ENCODE data around the gene HCN4. TPM values are rescaled to one million over a fixed set of nuclear protein-coding genes. Genes with fewer than 3 reads are reported as not detected.
A peak's percentile ranks its signal among the peaks of the same experiment; 100 is the strongest.

HCN4 gene
- total and polyA plus RNA-seq, 8 donors, result 0.09 to 1.1 (median 0.28) TPM

GRCh38 chr15:73362900-73363299, 5.9 kb downstream of the HCN4 start:
- peak in 3 of 4 donors; percentile 51 to 81 (median 55) for ATAC-seq
- no peak overlapping the region for H3K4me3 ChIP-seq
- FAIRE-seq, result no peak
- intact Hi-C loops (cut with DNase I), result no loop called here
- no peak overlapping the region for H3K27ac ChIP-seq
- no peak for TF ChIP-seq CTCF (IDR thresholded peaks at IDR 0.05)
- no peaks in the 10 kb centered on the region for H3K4me1 ChIP-seq
- no peak for DNase-seq
- peaks cover 0 to 2% (median 0%) of the 10 kb centered on the region in 4 donors for H3K27me3 ChIP-seq
- WGBS, 2 donors, result 38 to 44% methylated on average over 5 of the region's 5 CpGs
- no peaks in the 10 kb centered on the region for H3K36me3 ChIP-seq
- no peaks in the 10 kb centered on the region for H3K9me3 ChIP-seq

- no peak for FAIRE-seq
- Histone ChIP-seq H3K9me3 (no peaks in the 10 kb centered on the region), H3K4me1 (no peaks in the 10 kb centered on the region), H3K36me3 (no peaks in the 10 kb centered on the region), H3K27me3 (no peaks in the 10 kb centered on the region), H3K27ac (no peak overlapping the region), H3K4me3 (no peak overlapping the region)
- intact Hi-C loops (cut with DNase I), result no loop called here
- DNase-seq, result no peak
- TF ChIP-seq CTCF (IDR thresholded peaks at IDR 0.05), result no peak
- ATAC-seq, result no peak
- 56 to 83% methylated on average over 7 of the region's 7 CpGs for WGBS, 2 donors
Observed at GRCh38 chr15:73361337-73361736, 7.4 kb downstream of the HCN4 start.

- no peak for FAIRE-seq
- no peak for DNase-seq
- no peaks in the 10 kb centered on the region for H3K27me3 ChIP-seq
- TF ChIP-seq CTCF (IDR thresholded peaks at IDR 0.05), result no peak
- WGBS, 2 donors, result 70 to 74% methylated on average over 5 of the region's 5 CpGs
- no peaks in the 10 kb centered on the region for H3K9me3 ChIP-seq
- no peaks in the 10 kb centered on the region for H3K36me3 ChIP-seq
- intact Hi-C loops (cut with DNase I), result no loop called here
- no peak overlapping the region for H3K4me3 ChIP-seq
- no peaks in the 10 kb centered on the region for H3K4me1 ChIP-seq
- no peak for ATAC-seq
- no peak overlapping the region for H3K27ac ChIP-seq
Observed at GRCh38 chr15:73359651-73360050, 9.1 kb downstream of the HCN4 start.

- no peak for FAIRE-seq
- 53 to 54% methylated on average over 9 of the region's 9 CpGs for WGBS, 2 donors
- no peaks in the 10 kb centered on the region for H3K4me1 ChIP-seq
Observed at GRCh38 chr15:73357999-73358665, 10.6 kb downstream of the HCN4 start.

More at GRCh38 chr15:73357999-73358665, 10.6 kb downstream of the HCN4 start:
- H3K36me3 ChIP-seq, result no peaks in the 10 kb centered on the region
- H3K9me3 ChIP-seq, result no peaks in the 10 kb centered on the region
- H3K27ac ChIP-seq, result peak overlapping the region in 1 of 4 donors; percentile 33
- H3K27me3 ChIP-seq, result no peaks in the 10 kb centered on the region
- no peak overlapping the region for H3K4me3 ChIP-seq
- DNase-seq (peak in 4 of 6 donors; percentile 25 to 51 (median 41)), ATAC-seq (peak; percentile 73 to 92 (median 89))
- no peak for TF ChIP-seq CTCF (IDR thresholded peaks at IDR 0.05)
- intact Hi-C loops (cut with DNase I), result no loop called here
